Loucy (cell line): Measurements from ENCODE around the gene RANBP17.
"Not testable (repeated sequence)": the region's sequence is repeated elsewhere in the genome, so short reads cannot be mapped to it uniquely, and the experiment has no call there.

Experiments
- H2AFZ ChIP-seq: fragments of 200-600 bp; sonication (generic); 2 replicates; pipeline ENCODE4 v1.6.0; 2016; ENCODE audit warnings: antibody characterized with exemption, mild to moderate bottlenecking, low read length, moderate library complexity
- H3F3A ChIP-seq: fragments of 200-600 bp; 2 replicates; pipeline ENCODE4 v1.6.0; 2016; ENCODE audit warnings: antibody characterized with exemption, low read depth, mild to moderate bottlenecking
- H3K27me3 ChIP-seq: fragments of 200-600 bp; sonication (generic); 2 replicates; pipeline ENCODE4 v1.6.1; 2014; ENCODE audit warnings: low read length, mild to moderate bottlenecking; ENCODE audit not compliant: insufficient read depth, poor library complexity, severe bottlenecking
- H3K36me3 ChIP-seq: fragments of 200-600 bp; sonication (generic); 2 replicates; pipeline ENCODE4 v1.6.1; 2016; ENCODE audit warnings: low read length; ENCODE audit not compliant: insufficient read depth
- H3K4me1 ChIP-seq: fragments of 200-600 bp; sonication (generic); 2 replicates; pipeline ENCODE4 v1.5.1; 2014; ENCODE audit warnings: low read length, mild to moderate bottlenecking; ENCODE audit not compliant: insufficient read depth, poor library complexity, severe bottlenecking
- H3K4me2 ChIP-seq: fragments of 200-600 bp; sonication (generic); 2 replicates; pipeline ENCODE4 v1.6.0; 2014; ENCODE audit warnings: antibody characterized with exemption, low read length, low read depth, mild to moderate bottlenecking; ENCODE audit not compliant: poor library complexity, severe bottlenecking
- H3K4me3 ChIP-seq: fragments of 200-600 bp; sonication (generic); 2 replicates; pipeline ENCODE4 v1.5.1; 2014; ENCODE audit warnings: low read length, mild to moderate bottlenecking, mixed read lengths; ENCODE audit not compliant: poor library complexity, severe bottlenecking
- H3K79me2 ChIP-seq: fragments of 200-600 bp; sonication (generic); 2 replicates; pipeline ENCODE4 v1.6.1; 2014; ENCODE audit warnings: low read length; ENCODE audit not compliant: insufficient read depth
- H3K9ac ChIP-seq: fragments of 200-600 bp; sonication (generic); 2 replicates; pipeline ENCODE4 v1.6.0; 2014; ENCODE audit warnings: mild to moderate bottlenecking, low read depth, low read length, moderate library complexity; ENCODE audit not compliant: poor library complexity, severe bottlenecking
- H3K9me2 ChIP-seq: fragments of 200-600 bp; sonication (generic); replicated peaks from 2 replicates; pipeline ENCODE4 v1.6.1; 2016; ENCODE audit warnings: low read depth, low read length, mixed read lengths
- H3K9me3 ChIP-seq: fragments of 200-600 bp; sonication (generic); 2 replicates; pipeline ENCODE4 v1.6.1; 2014; ENCODE audit warnings: mild to moderate bottlenecking, antibody characterized with exemption, low read length, low read depth; ENCODE audit not compliant: insufficient read depth
- H4K20me1 ChIP-seq: fragments of 200-600 bp; sonication (generic); 2 replicates; pipeline ENCODE4 v1.6.0; 2014; ENCODE audit warnings: antibody characterized with exemption, low read length, mild to moderate bottlenecking; ENCODE audit not compliant: insufficient read depth, poor library complexity, severe bottlenecking
- CTCF ChIP-seq: fragments of 200-600 bp; sonication (generic); conservative IDR thresholded peaks from 2 replicates; pipeline ENCODE4 v1.5.1; 2014; ENCODE audit warnings: mild to moderate bottlenecking, antibody characterized with exemption, low read length
- EZH2phosphoT487 ChIP-seq: fragments of 200-600 bp; IDR thresholded peaks from 2 replicates; pipeline ENCODE4 v1.6.1; 2018; ENCODE audit warnings: antibody characterized with exemption, mild to moderate bottlenecking, moderate library complexity, borderline replicate concordance

Gene RANBP17

GRCh38 chr5:170917113-170917512 lies 55.3 kb downstream of the RANBP17 start:
- no peaks in the 10 kb centered on the region for H3K9me3 ChIP-seq
- no peaks in the 10 kb centered on the region for H3K36me3 ChIP-seq
- H3K4me2 ChIP-seq = no peak overlapping the region
- no peaks in the 10 kb centered on the region for H3K79me2 ChIP-seq
- H3K27me3 ChIP-seq = no peaks in the 10 kb centered on the region
- H4K20me1 ChIP-seq = no peaks in the 10 kb centered on the region
- H3F3A ChIP-seq = no peaks in the 10 kb centered on the region
- TF ChIP-seq EZH2phosphoT487 = no peak
- TF ChIP-seq CTCF = no peak
- H3K4me3 ChIP-seq = no peak overlapping the region
- no peaks in the 10 kb centered on the region for H3K9me2 ChIP-seq
- H3K9ac ChIP-seq = no peak overlapping the region
- H2AFZ ChIP-seq = no peak overlapping the region
- H3K4me1 ChIP-seq = no peaks in the 10 kb centered on the region

GRCh38 chr5:170920196-170920595 lies 58.4 kb downstream of the RANBP17 start:
- Histone ChIP-seq H3K4me1 (no peaks in the 10 kb centered on the region), H3K36me3 (no peaks in the 10 kb centered on the region), H3K9me2 (no peaks in the 10 kb centered on the region), H3F3A (no peaks in the 10 kb centered on the region), H2AFZ (no peak overlapping the region), H4K20me1 (no peaks in the 10 kb centered on the region), H3K4me2 (no peak overlapping the region), H3K79me2 (no peaks in the 10 kb centered on the region), H3K4me3 (no peak overlapping the region), H3K9me3 (no peaks in the 10 kb centered on the region), H3K9ac (no peak overlapping the region), H3K27me3 (no peaks in the 10 kb centered on the region)
- TF ChIP-seq EZH2phosphoT487 = no peak
- TF ChIP-seq CTCF = no peak

GRCh38 chr5:170922331-170922730 lies 60.5 kb downstream of the RANBP17 start:
- not testable (repeated sequence) for H4K20me1 ChIP-seq, H2AFZ ChIP-seq

GRCh38 chr5:170923910-170924620 lies 62.2 kb downstream of the RANBP17 start:
- Histone ChIP-seq H3K9me2 (no peaks in the 10 kb centered on the region), H4K20me1 (no peaks in the 10 kb centered on the region), H3K4me1 (no peaks in the 10 kb centered on the region), H3K36me3 (no peaks in the 10 kb centered on the region), H3K27me3 (no peaks in the 10 kb centered on the region), H3K4me2 (no peak overlapping the region), H3K79me2 (no peaks in the 10 kb centered on the region), H3K4me3 (no peak overlapping the region), H3K9ac (no peak overlapping the region), H3K9me3 (no peaks in the 10 kb centered on the region), H2AFZ (no peak overlapping the region), H3F3A (no peaks in the 10 kb centered on the region)
- no peak for TF ChIP-seq EZH2phosphoT487
- TF ChIP-seq CTCF = no peak

More at GRCh38 chr5:170922331-170922730, 60.5 kb downstream of the RANBP17 start:
- H3K4me1 ChIP-seq, H3K9ac ChIP-seq, H3K9me3 ChIP-seq, H3F3A ChIP-seq, H3K4me2 ChIP-seq, H3K36me3 ChIP-seq, H3K79me2 ChIP-seq, H3K9me2 ChIP-seq, H3K27me3 ChIP-seq, H3K4me3 ChIP-seq: not testable (repeated sequence)

- not testable (repeated sequence) for H3K9me2 ChIP-seq, H3K4me1 ChIP-seq, H3K9ac ChIP-seq, H3K4me2 ChIP-seq, H3K4me3 ChIP-seq, H3K9me3 ChIP-seq, H3F3A ChIP-seq, H3K36me3 ChIP-seq, H3K79me2 ChIP-seq, H2AFZ ChIP-seq, H4K20me1 ChIP-seq, H3K27me3 ChIP-seq
These were observed 73.9 kb downstream of the RANBP17 start for GRCh38 chr5:170935534-170936218.
